SK-N-SH (cell line): ENCODE data around the gene MKX.

Source experiments
- CTCF ChIP-seq: fragments of 200-600 bp; sonication (generic); IDR thresholded peaks from 2 replicates; pipeline ENCODE4 v1.6.1; 2017; ENCODE audit warnings: antibody characterized with exemption, mild to moderate bottlenecking, moderate library complexity
- EP300 ChIP-seq, 2 experiments: IDR thresholded peaks; 2 replicates each; pipeline versions ENCODE4 v1.4.0 to v1.6.1; 2012; ENCODE audit warnings: borderline replicate concordance in 1 of 2, low read depth in 1 of 2, low read length in 1 of 2
- POLR2AphosphoS5 ChIP-seq: IDR thresholded peaks from 2 replicates; pipeline ENCODE4 v1.6.1; 2012; ENCODE audit warnings: low read depth, low read length
- RAD21 ChIP-seq: IDR thresholded peaks from 2 replicates; pipeline ENCODE4 v1.6.1; 2012; ENCODE audit warnings: mild to moderate bottlenecking, low read length
- TAF1 ChIP-seq: IDR thresholded peaks from 2 replicates; pipeline ENCODE4 v1.6.1; 2012; ENCODE audit warnings: low read depth, mild to moderate bottlenecking, low read length, moderate library complexity, borderline replicate concordance
- YY1 ChIP-seq: IDR thresholded peaks from 2 replicates; pipeline ENCODE4 v1.4.0; 2012; ENCODE audit warnings: low read depth, mild to moderate bottlenecking
- TF ChIP-seq, protein P1 (sequence below): IDR thresholded peaks from 2 replicates; pipeline ENCODE4 v1.6.1; 2012; ENCODE audit warnings: mild to moderate bottlenecking, low read depth, low read length, moderate library complexity
- TF ChIP-seq, protein P2 (sequence below): fragments of 150-350 bp; IDR thresholded peaks from 2 replicates; pipeline ENCODE4 v1.6.1; 2017; ENCODE audit warnings: antibody characterized with exemption, low read length, low read depth, borderline replicate concordance

DNA sequence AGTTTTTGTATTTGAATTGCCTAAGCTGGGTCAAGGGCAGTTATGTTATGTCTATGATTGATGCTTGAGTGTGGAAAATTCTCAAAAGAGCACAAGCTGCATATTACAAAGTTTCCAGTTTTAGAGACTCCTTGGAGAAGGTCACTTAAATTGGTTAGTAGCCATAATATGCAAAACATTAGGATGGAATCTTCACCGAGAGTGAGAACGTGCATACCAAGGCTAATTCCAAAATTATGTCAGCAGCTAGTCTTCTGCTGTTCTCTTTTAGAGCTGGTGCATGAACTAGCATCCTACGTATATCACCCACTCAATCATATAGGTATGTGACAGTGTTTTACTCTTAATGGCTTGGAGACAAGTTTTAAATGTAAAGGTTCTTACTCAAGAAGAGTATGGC is 49.2 kb downstream of the MKX start:
- TF ChIP-seq EP300 (IDR thresholded peaks at IDR 0.05; ENCODE audit: borderline replicate concordance in 1 of 2, low read depth in 1 of 2, low read length in 1 of 2) (no peak), POLR2AphosphoS5 (no peak), CTCF (no peak), YY1 (no peak), TAF1 (no peak), RAD21 (no peak)
- TF ChIP-seq, protein P1, sequence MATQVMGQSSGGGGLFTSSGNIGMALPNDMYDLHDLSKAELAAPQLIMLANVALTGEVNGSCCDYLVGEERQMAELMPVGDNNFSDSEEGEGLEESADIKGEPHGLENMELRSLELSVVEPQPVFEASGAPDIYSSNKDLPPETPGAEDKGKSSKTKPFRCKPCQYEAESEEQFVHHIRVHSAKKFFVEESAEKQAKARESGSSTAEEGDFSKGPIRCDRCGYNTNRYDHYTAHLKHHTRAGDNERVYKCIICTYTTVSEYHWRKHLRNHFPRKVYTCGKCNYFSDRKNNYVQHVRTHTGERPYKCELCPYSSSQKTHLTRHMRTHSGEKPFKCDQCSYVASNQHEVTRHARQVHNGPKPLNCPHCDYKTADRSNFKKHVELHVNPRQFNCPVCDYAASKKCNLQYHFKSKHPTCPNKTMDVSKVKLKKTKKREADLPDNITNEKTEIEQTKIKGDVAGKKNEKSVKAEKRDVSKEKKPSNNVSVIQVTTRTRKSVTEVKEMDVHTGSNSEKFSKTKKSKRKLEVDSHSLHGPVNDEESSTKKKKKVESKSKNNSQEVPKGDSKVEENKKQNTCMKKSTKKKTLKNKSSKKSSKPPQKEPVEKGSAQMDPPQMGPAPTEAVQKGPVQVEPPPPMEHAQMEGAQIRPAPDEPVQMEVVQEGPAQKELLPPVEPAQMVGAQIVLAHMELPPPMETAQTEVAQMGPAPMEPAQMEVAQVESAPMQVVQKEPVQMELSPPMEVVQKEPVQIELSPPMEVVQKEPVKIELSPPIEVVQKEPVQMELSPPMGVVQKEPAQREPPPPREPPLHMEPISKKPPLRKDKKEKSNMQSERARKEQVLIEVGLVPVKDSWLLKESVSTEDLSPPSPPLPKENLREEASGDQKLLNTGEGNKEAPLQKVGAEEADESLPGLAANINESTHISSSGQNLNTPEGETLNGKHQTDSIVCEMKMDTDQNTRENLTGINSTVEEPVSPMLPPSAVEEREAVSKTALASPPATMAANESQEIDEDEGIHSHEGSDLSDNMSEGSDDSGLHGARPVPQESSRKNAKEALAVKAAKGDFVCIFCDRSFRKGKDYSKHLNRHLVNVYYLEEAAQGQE: no peak
- TF ChIP-seq, protein P2, sequence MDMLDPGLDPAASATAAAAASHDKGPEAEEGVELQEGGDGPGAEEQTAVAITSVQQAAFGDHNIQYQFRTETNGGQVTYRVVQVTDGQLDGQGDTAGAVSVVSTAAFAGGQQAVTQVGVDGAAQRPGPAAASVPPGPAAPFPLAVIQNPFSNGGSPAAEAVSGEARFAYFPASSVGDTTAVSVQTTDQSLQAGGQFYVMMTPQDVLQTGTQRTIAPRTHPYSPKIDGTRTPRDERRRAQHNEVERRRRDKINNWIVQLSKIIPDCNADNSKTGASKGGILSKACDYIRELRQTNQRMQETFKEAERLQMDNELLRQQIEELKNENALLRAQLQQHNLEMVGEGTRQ: no peak
